ENCODE data around the gene COL13A1.

COL13A1 gene

DNA sequence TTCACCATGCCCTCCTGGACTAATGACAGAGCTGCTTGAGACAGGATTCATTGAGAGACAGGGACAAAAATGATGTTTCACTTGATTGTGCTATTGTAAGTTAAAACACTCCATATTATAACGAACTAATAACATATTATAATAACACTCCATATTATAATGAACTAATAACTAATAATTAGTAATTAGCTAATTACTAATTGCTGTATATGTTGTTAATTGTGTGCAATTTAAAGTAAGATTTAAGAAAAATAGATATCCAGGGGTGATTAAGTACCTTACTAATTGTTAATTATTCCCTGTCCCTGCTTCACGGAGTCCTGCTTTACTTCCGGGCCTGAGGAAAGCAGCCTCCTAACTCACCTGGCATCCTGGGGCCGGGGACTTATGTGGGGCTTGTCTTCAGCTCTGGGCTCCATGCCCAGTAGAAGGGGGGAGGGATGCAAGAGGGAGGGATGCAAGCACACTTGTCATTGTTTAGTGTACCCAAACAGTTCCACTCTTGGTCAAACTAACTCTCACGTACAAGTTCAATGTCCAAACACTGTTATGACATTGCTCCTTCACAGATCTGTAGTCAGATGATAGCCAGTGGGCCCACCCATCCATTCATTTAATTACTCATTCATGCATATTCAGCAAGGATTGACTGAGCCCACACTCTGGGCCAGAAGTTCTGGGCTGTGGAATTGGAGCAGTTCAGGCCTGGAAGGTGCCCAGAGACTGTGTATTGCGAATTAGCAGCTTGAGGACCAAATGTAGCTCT, 53.8 kb downstream of the COL13A1 start:
- TF ChIP-seq, protein P1, sequence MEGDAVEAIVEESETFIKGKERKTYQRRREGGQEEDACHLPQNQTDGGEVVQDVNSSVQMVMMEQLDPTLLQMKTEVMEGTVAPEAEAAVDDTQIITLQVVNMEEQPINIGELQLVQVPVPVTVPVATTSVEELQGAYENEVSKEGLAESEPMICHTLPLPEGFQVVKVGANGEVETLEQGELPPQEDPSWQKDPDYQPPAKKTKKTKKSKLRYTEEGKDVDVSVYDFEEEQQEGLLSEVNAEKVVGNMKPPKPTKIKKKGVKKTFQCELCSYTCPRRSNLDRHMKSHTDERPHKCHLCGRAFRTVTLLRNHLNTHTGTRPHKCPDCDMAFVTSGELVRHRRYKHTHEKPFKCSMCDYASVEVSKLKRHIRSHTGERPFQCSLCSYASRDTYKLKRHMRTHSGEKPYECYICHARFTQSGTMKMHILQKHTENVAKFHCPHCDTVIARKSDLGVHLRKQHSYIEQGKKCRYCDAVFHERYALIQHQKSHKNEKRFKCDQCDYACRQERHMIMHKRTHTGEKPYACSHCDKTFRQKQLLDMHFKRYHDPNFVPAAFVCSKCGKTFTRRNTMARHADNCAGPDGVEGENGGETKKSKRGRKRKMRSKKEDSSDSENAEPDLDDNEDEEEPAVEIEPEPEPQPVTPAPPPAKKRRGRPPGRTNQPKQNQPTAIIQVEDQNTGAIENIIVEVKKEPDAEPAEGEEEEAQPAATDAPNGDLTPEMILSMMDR (conservative IDR thresholded peaks at IDR 0.05; ENCODE audit: low read length) = no peak
- no peak for DNase-seq (ENCODE audit: low read depth)
- no peak overlapping the region for H3K4me3 ChIP-seq (ENCODE audit: low read length)

- TF ChIP-seq, protein P1 (conservative IDR thresholded peaks at IDR 0.05; ENCODE audit: low read length) = no peak
- DNase-seq (ENCODE audit: low read depth) = no peak
- H3K4me3 ChIP-seq (ENCODE audit: low read length) = no peak overlapping the region
Measured at GRCh38 chr10:69856601-69857166, 55.0 kb downstream of the COL13A1 start.

DNA sequence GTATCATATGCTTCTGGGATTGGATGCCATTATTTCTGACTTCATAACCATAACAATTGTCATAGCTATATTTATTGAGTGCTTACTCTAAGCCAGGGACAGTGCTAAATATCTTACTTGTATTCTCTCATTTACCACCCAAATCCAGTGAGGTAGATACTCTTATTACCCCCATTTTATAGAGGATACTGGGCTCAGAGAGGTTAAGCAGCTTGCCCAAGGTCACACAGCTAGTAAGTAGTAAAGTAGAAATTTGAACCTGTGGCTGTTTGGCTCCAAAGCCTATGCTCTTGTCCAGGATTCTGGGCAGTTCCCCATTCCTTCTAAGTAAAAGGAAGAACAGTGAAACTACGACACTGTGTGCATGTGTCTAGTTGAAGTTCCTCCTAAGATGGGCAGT, 56.5 kb downstream of the COL13A1 start:
- DNase-seq (ENCODE audit: low read depth) = no peak
- TF ChIP-seq, protein P1 (conservative IDR thresholded peaks at IDR 0.05; ENCODE audit: low read length) = no peak
- H3K4me3 ChIP-seq (ENCODE audit: low read length) = no peak overlapping the region

DNA sequence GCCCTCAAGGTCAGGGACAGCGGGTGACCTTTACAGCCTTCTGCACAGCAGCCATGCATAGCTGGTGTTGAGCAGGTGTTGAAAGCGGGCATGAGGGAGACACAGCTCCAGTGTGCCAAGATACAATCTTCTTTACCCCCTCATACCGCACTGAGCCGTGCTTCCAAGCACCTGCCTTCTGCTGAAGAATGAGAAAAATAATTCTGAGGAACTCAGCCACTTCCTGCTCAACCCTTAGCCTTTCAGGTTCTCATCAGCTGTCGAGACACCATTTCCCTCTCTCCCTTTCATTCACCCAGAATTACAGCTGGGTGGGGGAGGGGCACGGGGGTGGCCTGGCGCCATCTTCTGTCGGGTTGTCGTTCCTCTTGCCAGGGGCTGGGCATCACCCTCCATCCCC, 58.6 kb downstream of the COL13A1 start:
- H3K4me3 ChIP-seq (ENCODE audit: low read length) = no peak overlapping the region
- TF ChIP-seq, protein P1 (conservative IDR thresholded peaks at IDR 0.05; ENCODE audit: low read length) = no peak
- no peak for DNase-seq (ENCODE audit: low read depth)

DNA sequence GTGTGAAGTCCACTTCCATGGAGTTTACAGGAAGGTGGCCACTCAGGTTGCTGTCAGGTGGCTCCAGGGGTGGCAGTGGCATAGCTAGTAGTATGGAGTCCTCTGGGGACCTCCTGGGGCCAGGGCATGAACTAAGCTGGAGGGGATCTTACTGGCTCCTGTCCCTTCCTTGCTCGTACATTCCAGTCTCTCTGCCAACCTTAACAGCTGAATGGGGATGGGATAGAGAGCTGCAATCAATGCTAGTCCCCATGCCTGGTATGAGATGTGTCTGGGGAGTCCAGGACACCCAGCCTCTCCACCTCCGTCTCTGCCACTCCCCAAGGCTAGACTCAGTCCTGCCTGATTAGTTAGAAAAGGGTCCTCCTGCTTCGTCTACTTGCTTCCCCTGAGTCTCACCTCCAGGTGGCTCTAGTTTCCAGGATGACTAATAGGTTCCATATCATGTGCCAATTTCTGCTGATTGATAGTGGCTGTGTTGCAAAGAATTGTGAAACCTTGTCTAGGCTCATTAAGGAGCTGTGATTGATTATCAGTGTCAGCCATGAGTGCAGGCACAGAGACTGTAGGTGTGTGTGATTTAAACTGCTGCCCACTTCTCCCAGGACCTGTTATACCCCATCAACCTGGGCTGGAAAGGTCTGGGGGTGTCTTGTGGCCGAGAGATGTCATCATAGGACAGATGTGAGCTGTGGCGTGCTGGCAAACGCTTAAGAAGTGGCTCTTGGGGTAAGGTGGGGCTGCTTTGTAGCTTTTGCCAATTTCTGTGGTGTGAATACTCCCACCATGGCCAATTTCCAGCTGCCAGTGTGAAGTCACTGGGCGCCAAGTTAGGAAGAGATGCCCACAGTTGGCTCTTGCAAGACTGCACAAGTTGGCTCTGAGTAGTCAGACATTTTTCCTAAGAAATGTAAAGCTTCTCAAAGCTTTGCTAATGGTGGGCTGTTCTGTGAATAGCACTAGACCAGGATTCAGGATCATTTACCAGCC, 59.8 kb downstream of the COL13A1 start:
- no peak overlapping the region for H3K4me3 ChIP-seq (ENCODE audit: low read length)
- peak; percentile 82 for DNase-seq (ENCODE audit: low read depth)
- TF ChIP-seq, protein P1 (conservative IDR thresholded peaks at IDR 0.05; ENCODE audit: low read length) = peak; percentile 50

- no peak overlapping the region for H3K4me3 ChIP-seq (ENCODE audit: low read length)
- no peak for DNase-seq (ENCODE audit: low read depth)
- TF ChIP-seq, protein P1 (conservative IDR thresholded peaks at IDR 0.05; ENCODE audit: low read length) = no peak
Measured at GRCh38 chr10:69862882-69863530, 61.3 kb downstream of the COL13A1 start.
